ENCODE data around the gene TMEM169.
"Not testable (repeated sequence)": the region's sequence is repeated elsewhere in the genome, so short reads cannot be mapped to it uniquely, and the experiment has no call there.

Gene TMEM169

DNA sequence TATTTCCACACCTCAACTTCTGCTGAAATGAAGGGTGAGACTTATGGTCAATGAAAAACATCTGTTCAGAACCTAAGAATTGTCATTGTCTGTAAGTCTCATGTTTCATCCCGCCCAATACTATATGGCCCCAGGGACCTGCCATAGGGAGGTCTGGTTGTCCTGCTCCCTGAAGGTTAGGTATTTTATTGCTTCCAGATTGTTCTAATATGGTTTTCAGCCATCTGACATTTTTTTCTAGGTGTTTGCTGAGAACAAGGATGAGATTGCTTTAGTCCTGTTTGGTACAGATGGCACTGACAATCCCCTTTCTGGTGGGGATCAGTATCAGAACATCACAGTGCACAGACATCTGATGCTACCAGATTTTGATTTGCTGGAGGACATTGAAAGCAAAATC lies 34.7 kb downstream of the TMEM169 start:
- Mint-ChIP-seq H3K9me3 (no peaks in the 10 kb centered on the region), H3K4me1 (ENCODE audit: low read depth) (peaks cover 72% of the 10 kb centered on the region), H3K36me3 (ENCODE audit: low read depth) (peaks cover 94% of the 10 kb centered on the region), H3K27ac (peak overlapping the region; percentile 68), H3K27me3 (no peaks in the 10 kb centered on the region), H3K4me3 (no peak overlapping the region)
- intact Hi-C loops (cut with micrococcal nuclease): no loop called here

DNA sequence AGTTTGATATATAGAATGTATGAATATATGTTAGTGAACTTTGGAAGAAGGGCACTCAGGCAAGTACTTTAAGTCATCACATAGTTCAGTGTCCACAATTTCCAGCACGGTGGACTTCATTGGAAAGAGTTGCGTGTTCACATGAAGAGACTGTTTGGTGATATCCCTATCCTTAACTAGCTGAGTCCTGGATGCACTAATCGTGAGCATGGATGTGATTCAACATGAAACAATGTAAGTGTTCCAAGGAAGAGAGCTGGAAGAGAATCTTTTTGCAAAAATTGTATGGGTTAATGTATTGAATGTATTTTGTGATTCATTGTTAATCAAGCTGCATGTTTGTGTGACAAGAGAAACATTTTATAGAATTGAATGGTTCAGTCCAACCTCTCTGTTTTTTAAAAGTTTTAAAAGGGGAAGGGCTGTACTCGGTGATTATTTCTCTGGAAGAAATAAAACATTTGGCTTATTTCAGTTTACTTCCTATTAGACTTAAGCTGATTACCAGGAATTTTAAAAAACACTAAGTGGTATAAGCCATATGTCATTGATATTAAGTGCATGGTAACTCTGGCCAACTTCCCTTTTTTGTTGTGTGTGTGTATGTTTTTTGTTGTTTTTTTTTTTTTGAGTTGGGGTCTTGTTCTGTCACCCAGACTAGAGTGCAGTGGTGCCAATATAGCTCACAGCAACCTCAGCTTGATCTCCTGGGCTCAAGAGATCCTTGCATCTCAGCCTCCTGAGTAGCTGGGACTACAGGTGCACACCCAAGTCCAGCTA lies 36.0 kb downstream of the TMEM169 start:
- peaks cover 61% of the 10 kb centered on the region for H3K4me1 Mint-ChIP-seq (ENCODE audit: low read depth)

DNA sequence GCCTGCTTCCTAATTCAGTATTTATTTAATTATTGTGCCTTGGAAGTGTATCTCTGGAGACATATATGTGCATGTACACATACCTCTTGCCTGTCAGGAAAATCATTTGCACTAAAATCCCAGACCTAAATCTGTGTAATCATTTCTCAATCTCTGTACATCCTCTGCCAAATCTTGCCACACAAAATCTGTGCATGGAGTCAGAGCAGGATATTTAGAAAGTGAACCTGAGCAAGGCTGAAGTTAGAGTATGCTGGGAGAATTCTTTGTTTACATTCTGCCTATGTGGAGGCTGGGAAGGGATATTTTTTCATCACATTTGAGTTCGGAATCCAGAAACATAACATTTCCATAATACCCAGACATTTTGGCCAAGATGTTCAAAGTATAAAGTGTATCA lies 36.8 kb downstream of the TMEM169 start:
- Mint-ChIP-seq H3K27ac (peak overlapping the region; percentile 68), H3K27me3 (no peaks in the 10 kb centered on the region), H3K9me3 (no peaks in the 10 kb centered on the region), H3K36me3 (ENCODE audit: low read depth) (peaks cover 94% of the 10 kb centered on the region), H3K4me1 (ENCODE audit: low read depth) (peaks cover 54% of the 10 kb centered on the region), H3K4me3 (no peak overlapping the region)
- intact Hi-C loops (cut with micrococcal nuclease): no loop called here

More for the DNA sequence above, 36.0 kb downstream of the TMEM169 start:
- Mint-ChIP-seq H3K4me3 (peak overlapping the region; percentile 13), H3K27ac (peak overlapping the region; percentile 68), H3K36me3 (ENCODE audit: low read depth) (peaks cover 94% of the 10 kb centered on the region), H3K9me3 (no peaks in the 10 kb centered on the region), H3K27me3 (no peaks in the 10 kb centered on the region)
- intact Hi-C loops (cut with micrococcal nuclease): no loop called here

DNA sequence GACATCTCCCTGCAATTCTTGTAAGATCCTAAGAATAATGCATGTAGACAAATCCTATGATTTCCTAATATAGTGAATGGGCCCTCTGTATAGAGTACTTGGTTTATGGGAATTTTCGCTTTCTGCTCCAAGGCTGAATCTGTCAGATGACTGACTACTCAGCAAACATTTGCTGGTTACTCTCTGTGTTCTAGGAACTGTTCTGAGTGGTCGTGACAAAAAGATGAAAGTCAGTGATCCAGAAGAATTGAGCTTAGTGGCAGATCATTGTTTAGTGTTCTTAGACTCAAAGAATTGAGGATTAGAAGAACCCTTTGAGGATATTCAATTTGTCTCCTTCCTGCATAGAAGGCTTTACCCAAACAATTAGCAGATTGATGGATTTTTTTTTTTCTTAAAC lies 37.4 kb downstream of the TMEM169 start:
- intact Hi-C loops (cut with micrococcal nuclease): no loop called here
- peak overlapping the region; percentile 68 for H3K27ac Mint-ChIP-seq
- no peak overlapping the region for H3K4me3 Mint-ChIP-seq
- H3K4me1 Mint-ChIP-seq (ENCODE audit: low read depth): peaks cover 47% of the 10 kb centered on the region
- H3K36me3 Mint-ChIP-seq (ENCODE audit: low read depth): peaks cover 94% of the 10 kb centered on the region
- H3K9me3 Mint-ChIP-seq: no peaks in the 10 kb centered on the region
- H3K27me3 Mint-ChIP-seq: no peaks in the 10 kb centered on the region

DNA sequence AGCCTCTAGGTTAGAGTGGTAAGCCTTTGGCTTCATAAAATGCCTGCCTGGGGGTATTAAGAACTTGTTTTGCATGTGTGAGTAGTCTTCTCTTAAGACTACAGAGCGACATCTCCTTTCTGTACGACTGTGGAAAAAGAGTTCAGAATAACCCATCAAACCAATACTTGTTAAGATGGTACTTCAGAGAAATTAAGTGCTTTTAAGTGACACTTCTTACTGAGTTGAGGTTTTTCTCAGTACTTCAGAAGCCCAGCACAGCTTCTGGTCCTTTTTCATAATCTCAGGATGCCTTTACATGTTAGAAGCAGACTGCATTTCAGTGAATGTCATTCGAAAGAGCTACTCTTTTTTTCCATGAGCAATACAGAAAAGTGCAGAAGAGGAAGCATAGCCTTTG lies 38.3 kb downstream of the TMEM169 start:
- intact Hi-C loops (cut with micrococcal nuclease): loop anchor here (5.0 kb wide), 1 partner anchor 37 kb away; no protein-coding TSS in a partner anchor
- peaks cover 40% of the 10 kb centered on the region for H3K4me1 Mint-ChIP-seq (ENCODE audit: low read depth)
- H3K27me3 Mint-ChIP-seq: no peaks in the 10 kb centered on the region
- H3K4me3 Mint-ChIP-seq: no peak overlapping the region
- no peaks in the 10 kb centered on the region for H3K9me3 Mint-ChIP-seq
- peaks cover 94% of the 10 kb centered on the region for H3K36me3 Mint-ChIP-seq (ENCODE audit: low read depth)
- peak overlapping the region; percentile 34 for H3K27ac Mint-ChIP-seq

DNA sequence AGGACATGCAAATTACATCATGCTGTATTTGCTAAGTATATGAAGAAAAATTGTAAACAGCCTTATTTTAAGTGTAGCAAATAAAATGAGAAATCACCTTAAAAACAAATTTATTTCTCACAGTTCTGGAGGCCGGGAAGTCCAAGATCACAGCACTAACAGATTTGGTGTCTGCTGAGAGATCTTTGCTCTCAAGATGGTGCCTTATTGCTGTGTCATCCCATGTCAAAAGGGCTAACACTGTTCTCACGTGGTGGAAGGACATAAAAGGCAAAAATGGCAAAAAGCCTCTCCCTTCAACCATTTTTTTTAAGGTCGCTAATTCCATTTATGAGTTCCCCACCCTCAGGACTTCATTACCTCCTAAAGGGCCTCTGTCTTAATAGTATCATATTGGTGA lies 39.5 kb downstream of the TMEM169 start:
- no peaks in the 10 kb centered on the region for H3K9me3 Mint-ChIP-seq
- H3K27ac Mint-ChIP-seq: peak overlapping the region; percentile 6
- H3K36me3 Mint-ChIP-seq (ENCODE audit: low read depth): peaks cover 97% of the 10 kb centered on the region
- intact Hi-C loops (cut with micrococcal nuclease): loop anchor here (5.0 kb wide), 1 partner anchor 36 kb away; no protein-coding TSS in a partner anchor
- no peak overlapping the region for H3K4me3 Mint-ChIP-seq
- H3K27me3 Mint-ChIP-seq: no peaks in the 10 kb centered on the region
- peaks cover 31% of the 10 kb centered on the region for H3K4me1 Mint-ChIP-seq (ENCODE audit: low read depth)

DNA sequence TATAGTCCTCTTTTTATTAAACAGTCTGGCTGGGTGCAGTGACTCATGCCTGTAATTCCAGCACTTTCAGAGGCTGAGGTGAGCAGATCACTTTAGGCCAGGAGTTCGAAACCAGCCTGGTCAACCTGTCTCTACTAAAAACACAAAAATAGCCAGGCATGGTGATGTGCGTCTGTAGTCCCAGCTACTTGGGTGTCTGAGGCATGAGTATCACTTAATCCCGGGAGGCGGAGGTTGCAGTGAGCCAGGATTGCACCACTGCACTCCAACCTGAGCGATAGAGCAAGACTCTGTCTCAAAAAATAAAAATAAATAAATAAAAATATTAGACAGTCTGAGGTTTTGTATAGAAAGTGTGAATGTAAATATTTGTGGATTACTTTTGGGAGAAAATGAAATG lies 45.2 kb downstream of the TMEM169 start:
- H3K4me3 Mint-ChIP-seq: no peak overlapping the region
- peaks cover 5% of the 10 kb centered on the region for H3K4me1 Mint-ChIP-seq (ENCODE audit: low read depth)
- H3K27ac Mint-ChIP-seq: no peak overlapping the region
- peaks cover 93% of the 10 kb centered on the region for H3K36me3 Mint-ChIP-seq (ENCODE audit: low read depth)
- H3K9me3 Mint-ChIP-seq: no peaks in the 10 kb centered on the region
- intact Hi-C loops (cut with micrococcal nuclease): no loop called here
- no peaks in the 10 kb centered on the region for H3K27me3 Mint-ChIP-seq

DNA sequence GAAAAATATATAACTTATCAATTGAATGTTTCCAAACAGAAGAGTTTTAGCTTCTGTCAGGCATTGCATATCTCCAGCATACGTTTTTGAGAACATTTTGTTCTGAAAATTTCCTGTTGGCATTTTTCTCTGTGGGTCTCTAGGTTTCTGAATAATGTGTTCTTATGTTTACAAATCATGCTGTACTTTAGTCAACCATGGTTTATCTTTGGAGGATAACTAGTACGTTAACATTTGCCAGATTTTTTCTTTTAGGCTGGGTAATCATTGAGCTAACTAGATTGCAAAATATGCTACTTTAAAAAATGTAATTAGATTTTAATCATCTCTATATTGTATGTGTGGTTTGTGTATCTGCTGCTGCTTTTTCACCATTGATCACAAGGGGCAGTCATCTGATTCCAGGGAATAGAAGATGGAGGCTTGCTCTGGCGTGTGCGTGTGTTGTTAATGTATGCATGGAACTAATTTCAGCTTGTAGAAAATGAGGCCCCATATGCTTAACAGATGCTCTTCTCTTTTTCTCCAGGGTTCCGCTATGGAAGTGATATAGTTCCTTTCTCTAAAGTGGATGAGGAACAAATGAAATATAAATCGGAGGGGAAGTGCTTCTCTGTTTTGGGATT lies 48.7 kb downstream of the TMEM169 start:
- no peak overlapping the region for H3K27ac Mint-ChIP-seq
- H3K36me3 Mint-ChIP-seq (ENCODE audit: low read depth): peaks cover 93% of the 10 kb centered on the region
- intact Hi-C loops (cut with micrococcal nuclease): no loop called here
- no peak overlapping the region for H3K4me3 Mint-ChIP-seq
- H3K9me3 Mint-ChIP-seq: no peaks in the 10 kb centered on the region
- peaks cover 5% of the 10 kb centered on the region for H3K4me1 Mint-ChIP-seq (ENCODE audit: low read depth)
- H3K27me3 Mint-ChIP-seq: no peaks in the 10 kb centered on the region

DNA sequence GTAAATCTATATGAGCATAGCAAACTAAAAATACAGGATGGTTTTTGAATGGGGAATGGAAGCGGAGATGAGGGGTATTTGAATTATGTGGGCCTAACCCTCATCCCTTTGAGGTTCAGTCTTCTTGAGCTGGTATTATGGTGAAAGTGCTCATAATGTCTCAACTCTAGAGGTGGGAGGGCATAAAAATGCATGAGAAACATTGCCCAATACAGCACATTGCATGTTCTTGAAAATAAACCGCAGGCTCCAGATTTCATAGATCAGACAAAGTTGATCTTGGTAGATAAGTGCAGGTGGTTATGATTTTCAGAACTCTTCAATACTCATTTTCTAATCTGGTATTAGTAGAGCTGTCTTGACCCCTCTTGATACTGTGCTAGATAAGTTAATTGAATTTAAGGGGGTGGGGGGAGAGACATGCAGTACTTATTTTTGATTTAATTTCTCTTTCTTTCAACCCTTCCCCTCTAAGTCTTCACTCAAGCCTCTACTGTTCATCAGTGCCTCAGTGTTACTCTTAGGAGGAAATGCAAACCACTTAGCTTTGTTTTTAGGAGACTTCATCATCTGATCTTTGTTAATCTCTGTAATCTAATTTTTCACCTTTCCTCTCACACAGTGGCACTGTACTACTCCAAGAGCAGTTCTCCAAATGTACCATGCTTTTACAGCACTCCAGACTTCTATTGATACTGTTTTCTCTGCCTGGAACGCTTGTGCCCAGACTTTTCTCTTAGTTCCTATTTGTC lies 49.6 kb downstream of the TMEM169 start:
- Mint-ChIP-seq H3K27ac (no peak overlapping the region), H3K27me3 (no peaks in the 10 kb centered on the region), H3K36me3 (ENCODE audit: low read depth) (peaks cover 94% of the 10 kb centered on the region), H3K4me3 (no peak overlapping the region), H3K4me1 (ENCODE audit: low read depth) (peaks cover 5% of the 10 kb centered on the region), H3K9me3 (no peaks in the 10 kb centered on the region)
- intact Hi-C loops (cut with micrococcal nuclease): no loop called here

DNA sequence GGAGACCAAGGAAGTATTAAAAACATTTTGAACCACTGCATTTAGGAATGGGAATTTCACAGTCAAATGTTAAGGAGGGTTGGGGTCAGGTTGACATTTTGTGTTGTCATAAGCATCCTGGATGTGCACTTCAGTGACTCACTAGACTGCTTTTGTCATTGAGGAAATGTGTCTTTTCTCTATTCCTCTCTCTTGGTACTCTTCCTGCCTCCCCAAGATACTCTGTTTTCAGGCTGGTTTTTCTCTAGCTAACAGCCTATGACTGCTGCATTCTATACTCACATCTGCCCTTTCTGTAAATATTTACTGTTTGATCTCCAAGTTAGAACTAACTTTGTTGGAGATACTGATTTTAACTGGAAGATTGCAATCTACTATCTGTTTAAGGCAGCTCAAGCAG lies 50.9 kb downstream of the TMEM169 start:
- no peak overlapping the region for H3K4me3 Mint-ChIP-seq
- peaks cover 94% of the 10 kb centered on the region for H3K36me3 Mint-ChIP-seq (ENCODE audit: low read depth)
- no peaks in the 10 kb centered on the region for H3K9me3 Mint-ChIP-seq
- no peaks in the 10 kb centered on the region for H3K27me3 Mint-ChIP-seq
- H3K4me1 Mint-ChIP-seq (ENCODE audit: low read depth): peaks cover 5% of the 10 kb centered on the region
- intact Hi-C loops (cut with micrococcal nuclease): no loop called here
- no peak overlapping the region for H3K27ac Mint-ChIP-seq

DNA sequence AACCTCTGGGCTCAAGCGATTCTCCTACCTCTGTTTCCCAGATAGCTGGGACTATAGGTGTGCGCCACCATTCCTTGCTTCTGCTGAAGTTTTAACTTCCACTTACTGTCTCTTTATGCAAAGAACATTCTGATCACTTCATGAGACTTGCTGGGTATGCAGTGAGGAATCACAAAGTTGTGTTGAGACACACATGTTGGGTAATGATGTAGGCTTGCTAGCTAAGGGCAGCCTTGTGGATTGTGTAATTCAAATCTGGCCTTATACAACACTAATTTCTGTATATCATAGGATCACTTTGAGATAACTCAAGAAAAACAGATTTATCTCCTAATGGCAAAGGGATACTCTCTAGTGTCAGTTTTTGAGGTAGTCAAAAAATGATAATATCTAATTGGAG lies 51.7 kb downstream of the TMEM169 start:
- H3K4me1 Mint-ChIP-seq (ENCODE audit: low read depth): peaks cover 5% of the 10 kb centered on the region
- intact Hi-C loops (cut with micrococcal nuclease): no loop called here
- no peaks in the 10 kb centered on the region for H3K9me3 Mint-ChIP-seq
- peaks cover 94% of the 10 kb centered on the region for H3K36me3 Mint-ChIP-seq (ENCODE audit: low read depth)
- H3K4me3 Mint-ChIP-seq: no peak overlapping the region
- no peaks in the 10 kb centered on the region for H3K27me3 Mint-ChIP-seq
- no peak overlapping the region for H3K27ac Mint-ChIP-seq

DNA sequence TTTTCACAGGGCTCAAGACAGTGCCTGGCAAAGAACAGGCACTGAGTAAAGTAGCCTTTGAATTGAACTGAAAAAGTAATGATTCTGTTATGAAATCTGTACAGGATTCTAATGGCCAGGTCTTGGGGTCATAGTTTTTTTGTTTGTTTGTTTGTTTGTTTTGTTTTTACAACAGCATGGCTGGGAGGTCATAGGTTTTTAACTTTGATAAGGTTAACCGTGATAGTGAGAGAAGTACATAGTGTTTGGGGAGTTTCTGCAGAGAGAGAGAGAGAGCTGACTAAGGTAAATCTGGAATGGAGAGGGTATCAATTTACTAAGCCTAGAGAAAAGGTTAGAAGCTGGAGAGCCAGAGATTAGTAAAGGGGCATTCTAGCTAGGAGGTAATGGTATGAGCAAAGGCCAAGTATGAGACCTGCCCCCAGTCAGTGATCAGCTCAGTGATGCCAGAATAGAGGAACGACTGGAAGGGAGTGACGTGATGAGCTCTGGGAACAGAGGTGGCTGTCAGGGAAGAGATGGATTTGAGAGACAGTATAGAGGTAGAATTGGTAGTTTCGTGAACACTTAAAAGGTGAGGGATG lies 53.3 kb downstream of the TMEM169 start:
- Mint-ChIP-seq H3K4me1 (ENCODE audit: low read depth) (no peaks in the 10 kb centered on the region), H3K9me3 (no peaks in the 10 kb centered on the region), H3K4me3 (no peak overlapping the region), H3K36me3 (ENCODE audit: low read depth) (peaks cover 97% of the 10 kb centered on the region), H3K27me3 (no peaks in the 10 kb centered on the region), H3K27ac (no peak overlapping the region)
- intact Hi-C loops (cut with micrococcal nuclease): no loop called here

DNA sequence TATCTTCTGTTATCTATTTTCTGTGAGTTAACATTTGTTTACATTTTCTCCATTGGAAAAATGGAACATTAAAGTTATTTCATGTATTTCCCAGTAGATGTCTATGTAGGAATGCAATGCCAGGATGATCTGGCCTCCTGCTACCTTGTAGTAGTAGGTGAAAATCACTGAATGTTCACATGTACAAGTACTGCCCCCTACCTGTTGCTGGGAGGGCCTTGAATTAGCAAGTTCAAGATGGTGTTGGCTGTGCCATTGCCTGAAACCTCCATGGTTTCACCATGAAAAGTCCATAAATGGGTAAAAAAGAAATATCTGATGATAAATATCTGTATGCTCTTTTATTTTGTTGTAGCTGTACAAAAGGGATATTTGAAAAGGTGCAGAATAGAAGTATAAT lies 58.2 kb downstream of the TMEM169 start:
- no peaks in the 10 kb centered on the region for H3K27me3 Mint-ChIP-seq
- H3K4me1 Mint-ChIP-seq (ENCODE audit: low read depth): no peaks in the 10 kb centered on the region
- no peaks in the 10 kb centered on the region for H3K9me3 Mint-ChIP-seq
- peaks cover 49% of the 10 kb centered on the region for H3K36me3 Mint-ChIP-seq (ENCODE audit: low read depth)
- intact Hi-C loops (cut with micrococcal nuclease): no loop called here
- no peak overlapping the region for H3K27ac Mint-ChIP-seq
- H3K4me3 Mint-ChIP-seq: no peak overlapping the region

DNA sequence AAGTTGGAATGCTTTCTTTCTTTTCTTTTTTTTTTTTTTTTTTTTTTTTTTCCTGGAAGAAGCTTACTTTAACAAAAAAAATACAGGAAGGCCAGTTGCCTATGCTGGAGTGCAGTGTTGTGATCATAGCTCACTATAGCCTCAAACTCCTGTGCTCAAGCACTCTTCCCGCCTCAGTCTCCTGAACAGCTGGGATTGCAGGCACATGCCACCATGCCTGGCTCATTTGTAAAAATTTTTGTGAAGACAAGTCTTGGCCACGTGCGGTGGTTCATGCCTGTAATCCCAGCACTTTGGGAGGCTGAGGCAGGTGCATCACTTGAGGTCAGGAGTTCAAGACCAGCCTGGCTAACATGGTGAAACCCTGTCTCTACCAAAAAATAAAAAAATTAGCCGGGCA lies 59.8 kb downstream of the TMEM169 start:
- intact Hi-C loops (cut with micrococcal nuclease); H3K9me3 Mint-ChIP-seq; H3K27ac Mint-ChIP-seq; H3K27me3 Mint-ChIP-seq; H3K4me1 Mint-ChIP-seq (ENCODE audit: low read depth); H3K4me3 Mint-ChIP-seq: not testable (repeated sequence)
- H3K36me3 Mint-ChIP-seq (ENCODE audit: low read depth): peaks cover 33% of the 10 kb centered on the region
